Naive thymus-derived CD8-positive, alpha-beta T cell (primary cell): Measurements from ENCODE around the gene RBM24. TPM values are rescaled to one million over a fixed set of nuclear protein-coding genes. Genes with fewer than 3 reads are reported as not detected.

ENCODE experiments used
- ATAC-seq, 2 donors: fragments of 150-1000 bp; cut with Tn5 transposase in 1 of 2; sonication (Bioruptor Pico), chemical (Tn5 transposase) in 1 of 2; 1 replicate in 1 of 2; 2 replicates in 1 of 2; pipeline ENCODE4 v1.10.0; 2021; ENCODE audit warnings: mild to moderate bottlenecking in 2 of 2, moderate library complexity in 2 of 2
- POLR2A ChIA-PET: fragments of 350-600 bp; sonication (Branson Sonifier 250); formaldehyde crosslinking; loops from one replicate; lab custom pipeline; 2021; ENCODE audit warnings: antibody characterized with exemption; lab: Charles Lee
- DNase-seq, 10 donors: peaks; one replicate each; pipeline versions ENCODE4 v3.0.0 to v3.0.0-alpha.2; 2020 to 2022
- H3K27ac Mint-ChIP-seq, 10 donors: one replicate each; pipeline ENCODE4 v1.8.0; 2020 to 2022; ENCODE audit warnings: mild to moderate bottlenecking in 10 of 10, mixed read lengths in 10 of 10, moderate library complexity in 4 of 10, inconsistent platforms in 1 of 10
- H3K27me3 Mint-ChIP-seq, 5 donors: one replicate each; pipeline ENCODE4 v1.8.0; 2021 to 2022; ENCODE audit warnings: mixed read lengths in 5 of 5
- H3K36me3 Mint-ChIP-seq, 3 donors: one replicate each; pipeline ENCODE4 v1.8.0; 2020 to 2022; ENCODE audit warnings: mixed read lengths in 3 of 3, mild to moderate bottlenecking in 2 of 3, inconsistent platforms in 1 of 3
- H3K4me1 Mint-ChIP-seq, 4 donors: one replicate each; pipeline ENCODE4 v1.8.0; 2021 to 2022; ENCODE audit warnings: mixed read lengths in 4 of 4
- H3K4me3 Mint-ChIP-seq, 10 donors: one replicate each; pipeline ENCODE4 v1.8.0; 2020 to 2022; ENCODE audit warnings: mild to moderate bottlenecking in 10 of 10, mixed read lengths in 10 of 10, moderate library complexity in 6 of 10, inconsistent platforms in 1 of 10
- H3K9me3 Mint-ChIP-seq, 9 donors: one replicate each; pipeline ENCODE4 v1.8.0; 2020 to 2022; ENCODE audit warnings: mixed read lengths in 9 of 9, mild to moderate bottlenecking in 3 of 9, inconsistent platforms in 1 of 9, moderate library complexity in 1 of 9
- polyA plus RNA-seq, 3 donors: library from polyadenylated mRNA; unstranded; fragments of 300-500 nt; fragmentation: Illumina TruSeq; gene quantifications; one replicate each; pipeline ENCODE4 v1.2.3, GENCODE V29; 2021
- total RNA-seq, 8 experiments: library from RNA in 2 of 8; stranded (reverse) in 2 of 8; gene quantifications; one replicate each; pipeline ENCODE4 v1.2.3 and lab custom pipeline; 2021 to 2026

The RBM24 gene
- total and polyA plus RNA-seq, 5 experiments from 2014 or later: not detected

DNA sequence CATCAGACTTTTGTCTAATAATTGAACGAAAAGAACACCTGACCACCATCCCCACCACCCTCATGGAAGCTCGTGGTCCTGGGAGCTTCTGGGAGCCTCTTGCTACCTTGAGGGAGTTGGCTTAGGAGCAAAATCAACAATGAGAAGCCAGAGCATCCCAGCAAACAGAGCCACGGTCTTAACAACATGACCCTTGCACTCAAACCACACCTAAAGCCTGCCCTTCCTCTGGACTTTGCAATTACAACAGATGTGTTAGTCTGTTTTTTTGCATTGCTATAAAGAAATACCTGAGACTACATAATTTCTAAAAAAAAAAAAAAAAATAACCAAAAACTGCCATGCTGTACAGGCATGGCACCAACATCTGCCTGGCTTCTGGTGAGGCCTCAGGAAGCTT, 9.5 kb upstream of the RBM24 start:
- H3K36me3 Mint-ChIP-seq: no peaks in the 10 kb centered on the region
- POLR2A ChIA-PET: no interaction called here
- no peak overlapping the region for H3K27ac Mint-ChIP-seq

DNA sequence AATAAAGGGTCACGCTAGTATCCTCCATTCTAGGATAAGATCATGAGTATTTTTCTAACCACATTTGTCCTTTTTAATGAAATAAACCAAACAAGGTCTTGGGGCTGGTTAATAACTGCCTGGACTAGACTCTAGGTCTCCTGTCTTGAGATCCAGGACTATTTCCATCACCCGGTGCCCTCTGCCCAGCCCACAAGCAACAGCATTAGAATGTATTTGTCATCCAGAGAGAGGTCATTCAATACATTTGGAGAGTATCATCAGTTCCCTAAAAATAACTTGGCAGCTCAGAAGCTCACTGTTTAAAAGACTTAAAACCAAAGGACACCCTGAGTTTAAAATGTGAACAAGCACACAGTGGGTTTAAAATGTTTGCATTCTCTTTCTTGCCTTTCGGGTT, 4.4 kb upstream of the RBM24 start:
- Mint-ChIP-seq H3K9me3 (no peaks in the 10 kb centered on the region), H3K27me3 (peaks cover 29 to 72% (median 53%) of the 10 kb centered on the region in 5 donors), H3K36me3 (no peaks in the 10 kb centered on the region), H3K4me1 (peaks cover under 1 to 11% (median 5%) of the 10 kb centered on the region in 4 donors), H3K27ac (no peak overlapping the region), H3K4me3 (no peak overlapping the region)
- no peak for ATAC-seq
- POLR2A ChIA-PET: no interaction called here
- DNase-seq: no peak

More for the DNA sequence above, 9.5 kb upstream of the RBM24 start:
- Mint-ChIP-seq H3K4me1 (no peaks in the 10 kb centered on the region), H3K9me3 (no peaks in the 10 kb centered on the region), H3K4me3 (no peak overlapping the region), H3K27me3 (peaks cover 19 to 35% (median 27%) of the 10 kb centered on the region in 5 donors)
- ATAC-seq (no peak), DNase-seq (no peak)

DNA sequence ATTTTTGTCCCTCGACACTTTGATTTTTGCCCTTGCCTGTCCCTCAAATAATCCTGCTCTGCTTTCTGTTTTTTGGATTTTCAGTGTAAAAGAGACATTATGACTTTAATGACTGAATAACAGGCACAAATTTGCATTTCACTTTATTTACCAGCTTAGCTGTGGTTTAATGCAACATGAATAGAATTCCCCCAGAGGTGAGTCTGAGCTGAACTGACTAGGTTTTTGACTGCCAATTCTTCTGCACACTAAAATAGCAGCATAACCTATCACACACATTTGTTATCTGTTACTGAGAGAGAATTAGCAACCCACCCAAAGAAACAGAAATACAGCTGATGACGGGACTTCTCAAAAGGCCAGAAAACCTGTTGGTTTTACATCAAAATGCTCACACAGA, 3.9 kb upstream of the RBM24 start:
- ATAC-seq (no peak), DNase-seq (no peak)
- H3K4me1 Mint-ChIP-seq: peaks cover 5 to 16% (median 10%) of the 10 kb centered on the region in 4 donors
- H3K27me3 Mint-ChIP-seq: peaks cover 31 to 77% (median 54%) of the 10 kb centered on the region in 5 donors
- H3K27ac Mint-ChIP-seq: no peak overlapping the region
- POLR2A ChIA-PET: no interaction called here
- H3K36me3 Mint-ChIP-seq: no peaks in the 10 kb centered on the region
- H3K9me3 Mint-ChIP-seq: peaks cover 0 to 2% (median 0%) of the 10 kb centered on the region in 9 donors
- H3K4me3 Mint-ChIP-seq: no peak overlapping the region

DNA sequence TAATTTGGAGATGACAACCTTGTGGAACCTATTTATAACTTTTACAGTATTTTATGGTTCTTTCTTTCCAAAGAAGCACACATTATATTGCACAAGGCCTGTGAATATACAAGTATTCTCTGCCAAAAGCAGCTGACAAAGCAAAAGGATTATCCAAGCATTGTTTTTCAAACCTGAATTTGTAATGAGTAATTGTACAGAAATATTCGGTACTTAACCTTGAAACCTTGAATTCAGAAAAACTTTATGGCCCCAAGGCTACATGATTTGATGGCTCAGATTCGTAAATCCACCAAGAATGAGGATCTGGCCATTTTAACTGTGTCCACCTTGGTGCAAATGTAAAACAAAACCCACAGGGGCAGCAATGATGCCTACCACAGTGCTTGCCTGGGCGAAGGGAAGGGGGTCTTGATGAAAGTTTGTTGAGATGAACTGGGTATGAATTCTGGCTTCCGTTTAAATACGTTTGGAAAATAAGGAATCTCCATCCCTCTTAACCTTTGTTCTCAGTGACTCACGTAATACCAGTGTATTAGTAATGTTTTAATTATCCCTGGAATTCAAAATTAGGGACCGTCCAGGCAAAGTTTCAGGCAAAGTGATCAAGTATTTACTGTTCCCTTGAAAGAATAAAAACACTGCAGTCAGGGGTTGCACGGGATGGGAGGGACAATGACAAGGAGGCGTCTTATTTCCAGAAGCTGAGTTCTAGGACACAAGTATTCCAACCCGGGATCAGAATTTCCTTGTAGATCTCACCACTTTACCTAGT, 2.7 kb upstream of the RBM24 start:
- Mint-ChIP-seq H3K9me3 (peaks cover 0 to 2% (median 0%) of the 10 kb centered on the region in 9 donors), H3K4me3 (no peak overlapping the region), H3K4me1 (peaks cover 6 to 18% (median 11%) of the 10 kb centered on the region in 4 donors), H3K36me3 (no peaks in the 10 kb centered on the region), H3K27ac (no peak overlapping the region), H3K27me3 (peaks cover 37 to 80% (median 64%) of the 10 kb centered on the region in 5 donors)
- POLR2A ChIA-PET: no interaction called here
- no peak for ATAC-seq
- no peak for DNase-seq

DNA sequence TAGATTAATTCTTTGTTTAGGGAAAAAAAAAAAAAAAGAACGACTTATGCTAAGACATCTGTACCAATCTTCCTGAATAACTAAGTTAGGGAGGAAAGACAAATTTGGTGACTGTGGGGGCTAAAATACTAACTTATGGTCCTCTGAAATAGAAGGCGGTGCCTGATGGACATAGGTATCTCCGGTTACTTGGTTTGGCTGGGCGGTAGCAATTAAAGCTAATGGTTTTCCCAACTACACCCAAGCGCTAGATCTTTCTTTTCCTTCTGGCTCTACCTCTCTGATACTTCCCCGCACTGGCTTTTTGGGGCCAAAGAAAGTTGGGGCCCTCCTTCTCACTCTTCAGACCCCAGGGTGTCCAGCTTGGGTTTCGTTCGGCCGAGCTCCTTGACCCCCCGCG, 1.0 kb upstream of the RBM24 start:
- POLR2A ChIA-PET: no interaction called here
- H3K4me3 Mint-ChIP-seq: peak overlapping the region in 7 of 10 donors; percentile 15 to 76 (median 33)
- ATAC-seq: no peak

DNA sequence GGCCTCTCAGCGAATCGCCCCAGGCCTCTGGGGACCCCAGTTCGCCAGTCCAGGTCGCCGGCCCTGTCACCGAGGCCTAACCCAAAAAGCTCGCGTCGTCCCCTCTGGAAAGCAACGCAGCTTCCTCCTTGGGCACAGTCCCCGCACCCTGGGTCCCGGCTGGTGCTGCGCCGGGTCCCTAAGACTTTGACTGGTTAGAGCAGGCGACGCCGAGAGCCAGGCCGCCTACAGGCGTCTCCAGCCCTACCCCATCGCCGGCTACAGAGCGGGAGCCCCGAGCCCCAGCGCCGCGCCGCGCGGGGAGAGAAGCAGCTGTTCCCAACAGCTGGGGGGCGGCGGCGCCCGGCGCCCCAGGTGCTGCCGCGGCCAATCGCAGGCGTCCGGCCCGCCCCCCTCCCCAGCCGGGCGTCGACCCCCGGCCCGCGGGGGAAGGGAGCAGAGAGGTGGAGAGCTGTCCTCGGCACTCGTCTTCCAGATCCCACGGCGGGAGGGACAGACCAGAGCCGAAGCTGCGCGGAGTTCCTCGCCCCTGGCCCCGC, 540 bp upstream of the RBM24 start:
- H3K36me3 Mint-ChIP-seq: no peaks in the 10 kb centered on the region
- peaks cover 31 to 71% (median 58%) of the 10 kb centered on the region in 5 donors for H3K27me3 Mint-ChIP-seq
- no peak overlapping the region for H3K27ac Mint-ChIP-seq
- POLR2A ChIA-PET: no interaction called here
- H3K9me3 Mint-ChIP-seq: peaks cover 0 to 2% (median 0%) of the 10 kb centered on the region in 9 donors
- peak in 1 of 2 donors; percentile 44 for ATAC-seq
- no peak for DNase-seq
- H3K4me1 Mint-ChIP-seq: peaks cover 6 to 18% (median 11%) of the 10 kb centered on the region in 4 donors
- H3K4me3 Mint-ChIP-seq: peak overlapping the region in 6 of 10 donors; percentile 15 to 77 (median 69)

More for the DNA sequence above, 1.0 kb upstream of the RBM24 start:
- peaks cover 0 to 2% (median 0%) of the 10 kb centered on the region in 9 donors for H3K9me3 Mint-ChIP-seq
- H3K27ac Mint-ChIP-seq: no peak overlapping the region
- peaks cover 6 to 18% (median 11%) of the 10 kb centered on the region in 4 donors for H3K4me1 Mint-ChIP-seq
- no peaks in the 10 kb centered on the region for H3K36me3 Mint-ChIP-seq
- H3K27me3 Mint-ChIP-seq: peaks cover 35 to 71% (median 58%) of the 10 kb centered on the region in 5 donors
- DNase-seq: no peak

DNA sequence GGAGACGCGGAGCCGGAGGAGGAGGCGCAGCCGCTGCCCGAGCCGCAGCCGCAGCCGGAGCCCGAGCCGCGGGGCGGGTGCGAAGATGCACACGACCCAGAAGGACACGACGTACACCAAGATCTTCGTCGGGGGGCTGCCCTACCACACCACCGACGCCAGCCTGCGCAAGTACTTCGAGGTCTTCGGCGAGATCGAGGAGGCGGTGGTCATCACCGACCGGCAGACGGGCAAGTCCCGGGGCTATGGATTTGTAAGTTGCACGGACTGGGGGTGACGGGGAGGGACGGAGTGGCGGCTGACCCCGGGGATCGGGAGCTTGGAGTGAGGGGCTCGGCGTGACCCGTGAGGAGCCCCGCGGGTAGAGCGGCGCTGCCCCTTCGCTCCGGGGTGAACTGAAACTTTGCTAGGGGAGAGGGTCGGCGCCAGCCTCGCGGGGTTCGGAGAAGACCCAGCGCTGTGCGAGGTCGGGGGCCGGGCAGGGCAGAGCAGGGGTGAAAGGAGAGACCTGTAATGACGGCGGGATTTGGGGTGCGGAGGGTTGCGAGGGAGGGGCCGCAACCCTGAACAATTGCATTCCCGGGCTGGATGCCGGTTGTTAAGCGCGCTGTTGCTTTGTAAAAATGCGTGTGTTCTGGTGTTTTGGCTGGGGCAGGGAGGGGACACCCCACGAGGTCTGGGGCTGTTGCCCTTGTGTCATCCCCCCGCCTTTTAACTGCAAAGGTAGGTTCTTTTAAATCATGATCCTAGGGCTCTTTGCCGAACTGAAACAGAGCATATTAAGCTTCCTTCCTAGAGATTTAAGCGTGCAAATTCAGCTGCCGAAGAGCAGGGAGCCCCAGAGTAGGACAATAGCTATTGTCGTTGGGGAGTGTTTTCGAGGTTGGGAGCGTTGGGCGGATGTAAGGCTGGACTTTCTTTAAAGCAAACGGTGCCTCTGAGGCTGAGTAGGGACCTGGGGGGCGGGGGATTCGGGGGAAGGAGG, 628 bp downstream of the RBM24 start:
- Mint-ChIP-seq H3K9me3 (peaks cover 0 to 6% (median 0%) of the 10 kb centered on the region in 9 donors), H3K36me3 (no peaks in the 10 kb centered on the region), H3K4me1 (peaks cover 6 to 18% (median 11%) of the 10 kb centered on the region in 4 donors), H3K4me3 (peak overlapping the region; percentile 73 to 85 (median 79)), H3K27me3 (peaks cover 35 to 76% (median 60%) of the 10 kb centered on the region in 5 donors), H3K27ac (no peak overlapping the region)
- POLR2A ChIA-PET: no interaction called here
- peak in 1 of 2 donors; percentile 20 for ATAC-seq
- no peak for DNase-seq

DNA sequence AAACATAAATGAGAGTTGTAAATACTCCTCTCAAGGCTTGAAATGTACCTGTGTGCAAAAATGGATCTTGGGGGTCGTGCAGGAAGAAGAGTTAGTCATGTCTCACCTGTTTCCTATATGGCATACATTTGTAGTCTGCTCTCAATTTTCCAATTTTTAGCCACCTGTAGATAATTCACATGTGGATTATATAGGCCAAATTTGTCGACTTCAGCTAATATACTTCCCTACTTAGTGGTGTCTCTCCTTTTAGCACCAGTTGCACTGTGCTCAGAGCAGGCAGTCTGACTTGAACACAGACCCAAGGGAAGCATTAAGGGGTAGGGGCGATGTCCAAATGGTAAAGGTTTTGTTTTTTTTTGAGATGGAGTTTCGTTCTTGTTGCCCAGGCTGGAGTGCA, 1.9 kb downstream of the RBM24 start:
- POLR2A ChIA-PET: no interaction called here
- peaks cover 6 to 18% (median 11%) of the 10 kb centered on the region in 4 donors for H3K4me1 Mint-ChIP-seq
- DNase-seq: no peak
- no peak for ATAC-seq
- peaks cover 32 to 79% (median 61%) of the 10 kb centered on the region in 5 donors for H3K27me3 Mint-ChIP-seq
- no peaks in the 10 kb centered on the region for H3K36me3 Mint-ChIP-seq
- H3K27ac Mint-ChIP-seq: no peak overlapping the region
- H3K4me3 Mint-ChIP-seq: peak overlapping the region in 6 of 10 donors; percentile 4 to 76 (median 52)
- peaks cover 0 to 6% (median 0%) of the 10 kb centered on the region in 9 donors for H3K9me3 Mint-ChIP-seq

DNA sequence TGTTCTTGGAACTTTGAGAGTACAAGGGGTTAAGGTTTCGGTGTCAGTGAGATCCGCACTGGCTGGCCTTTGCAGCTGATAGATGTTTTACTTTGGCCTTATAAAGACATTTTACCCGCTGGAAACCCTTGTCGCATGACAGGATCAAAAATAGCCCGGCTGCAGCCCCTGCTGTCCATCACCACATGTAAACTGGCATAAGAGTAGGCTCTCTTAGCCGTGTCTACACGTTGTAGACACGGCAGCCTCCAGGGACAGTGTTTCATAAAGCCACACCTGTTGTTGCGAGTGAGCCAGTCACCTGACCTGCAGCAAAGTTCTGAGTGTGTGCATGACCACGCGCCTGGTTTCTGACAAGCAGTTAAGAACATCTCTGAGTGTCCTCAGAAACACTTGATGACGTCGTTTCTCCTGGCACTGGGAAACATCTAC, 8.5 kb downstream of the RBM24 start:
- Mint-ChIP-seq H3K4me3 (no peak overlapping the region), H3K36me3 (no peaks in the 10 kb centered on the region), H3K9me3 (peaks cover 0 to 4% (median 0%) of the 10 kb centered on the region in 9 donors), H3K4me1 (no peaks in the 10 kb centered on the region), H3K27me3 (peaks cover 9 to 58% (median 26%) of the 10 kb centered on the region in 5 donors), H3K27ac (no peak overlapping the region)
- DNase-seq (no peak), ATAC-seq (no peak)
- POLR2A ChIA-PET: no interaction called here

DNA sequence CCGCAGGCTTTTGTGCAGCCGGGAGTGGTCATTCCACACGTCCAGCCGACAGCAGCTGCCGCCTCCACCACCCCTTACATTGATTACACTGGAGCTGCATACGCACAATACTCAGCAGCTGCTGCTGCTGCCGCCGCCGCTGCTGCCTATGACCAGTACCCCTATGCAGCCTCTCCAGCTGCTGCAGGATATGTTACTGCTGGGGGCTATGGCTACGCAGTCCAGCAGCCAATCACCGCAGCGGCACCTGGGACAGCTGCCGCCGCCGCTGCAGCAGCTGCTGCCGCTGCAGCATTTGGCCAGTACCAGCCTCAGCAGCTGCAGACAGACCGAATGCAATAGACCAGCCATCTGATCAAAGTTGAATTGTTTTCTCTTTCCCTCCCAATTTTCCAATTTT, 10.6 kb downstream of the RBM24 start:
- ATAC-seq: no peak
- Mint-ChIP-seq H3K4me1 (no peaks in the 10 kb centered on the region), H3K4me3 (no peak overlapping the region), H3K9me3 (no peaks in the 10 kb centered on the region), H3K27ac (no peak overlapping the region), H3K27me3 (peaks cover 6 to 41% (median 13%) of the 10 kb centered on the region in 5 donors), H3K36me3 (no peaks in the 10 kb centered on the region)
- POLR2A ChIA-PET: no interaction called here
- no peak for DNase-seq

DNA sequence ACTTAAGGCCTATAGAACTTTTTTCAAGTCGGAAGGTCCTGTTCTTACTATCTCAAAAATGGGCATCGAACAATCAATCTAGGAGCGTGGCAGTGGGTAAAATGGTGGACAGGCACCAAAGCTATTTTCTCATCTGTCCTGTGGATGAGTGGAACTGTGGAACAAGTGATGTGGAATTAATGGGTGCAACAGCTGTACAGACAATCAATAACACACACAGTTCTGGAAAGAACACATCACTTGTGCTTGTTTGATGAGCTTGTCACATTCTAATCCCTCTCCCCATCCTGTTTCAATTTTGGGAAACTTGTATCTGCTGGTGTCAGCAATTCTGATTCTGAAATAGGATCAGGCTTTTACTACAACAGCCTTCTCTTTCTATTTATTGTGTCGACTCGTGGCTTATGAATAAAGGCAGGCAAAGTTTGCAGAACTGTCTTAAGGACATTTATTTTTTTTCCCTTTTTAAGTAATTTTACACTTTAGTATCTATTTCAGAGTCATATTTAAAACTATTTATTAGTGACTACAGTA, 11.5 kb downstream of the RBM24 start:
- H3K4me3 Mint-ChIP-seq: no peak overlapping the region
- ATAC-seq (no peak), DNase-seq (no peak)
- H3K36me3 Mint-ChIP-seq: no peaks in the 10 kb centered on the region
- POLR2A ChIA-PET: no interaction called here
- peaks cover 8 to 44% (median 18%) of the 10 kb centered on the region in 5 donors for H3K27me3 Mint-ChIP-seq
- no peaks in the 10 kb centered on the region for H3K9me3 Mint-ChIP-seq
- H3K4me1 Mint-ChIP-seq: no peaks in the 10 kb centered on the region
- H3K27ac Mint-ChIP-seq: peak overlapping the region in 1 of 10 donors; percentile 14

DNA sequence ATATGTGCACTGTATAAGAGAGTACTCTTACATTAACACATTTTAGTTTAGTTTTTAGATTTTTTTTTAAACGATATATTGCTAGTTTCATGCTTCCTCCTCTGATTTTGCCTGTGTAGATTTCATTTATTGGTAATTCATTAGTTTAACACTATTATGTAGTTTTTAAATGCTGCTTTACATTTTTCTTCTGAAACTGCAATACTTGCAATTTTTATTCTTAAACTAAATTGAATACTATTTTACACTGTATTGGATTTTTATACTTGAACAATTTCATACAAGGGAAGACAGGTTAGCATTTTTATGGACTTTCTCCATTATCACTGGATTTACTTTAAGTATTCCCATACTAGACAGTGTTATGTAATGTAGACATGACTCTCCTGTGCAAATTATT, 12.2 kb downstream of the RBM24 start:
- Mint-ChIP-seq H3K4me3 (no peak overlapping the region), H3K36me3 (no peaks in the 10 kb centered on the region), H3K27me3 (peaks cover 8 to 37% (median 17%) of the 10 kb centered on the region in 5 donors), H3K9me3 (no peaks in the 10 kb centered on the region), H3K27ac (no peak overlapping the region), H3K4me1 (no peaks in the 10 kb centered on the region)
- POLR2A ChIA-PET: interaction anchor here (0.7 kb wide), 1 partner anchor 11 kb away, joined by 3 read pairs; no protein-coding TSS in a partner anchor
- DNase-seq: no peak
- no peak for ATAC-seq
